C4-2B (cell line): ENCODE measurements around the gene TTC28.

Experiments used
- ZFX ChIP-seq: fragments of 450-650 bp; IDR thresholded peaks from 2 replicates; pipeline ENCODE4 v1.6.1; 2017
- TF ChIP-seq, protein P1 (sequence below): fragments of 450-650 bp; conservative IDR thresholded peaks from 2 replicates; pipeline ENCODE4 v1.5.1; 2017; ENCODE audit warnings: mild to moderate bottlenecking

DNA sequence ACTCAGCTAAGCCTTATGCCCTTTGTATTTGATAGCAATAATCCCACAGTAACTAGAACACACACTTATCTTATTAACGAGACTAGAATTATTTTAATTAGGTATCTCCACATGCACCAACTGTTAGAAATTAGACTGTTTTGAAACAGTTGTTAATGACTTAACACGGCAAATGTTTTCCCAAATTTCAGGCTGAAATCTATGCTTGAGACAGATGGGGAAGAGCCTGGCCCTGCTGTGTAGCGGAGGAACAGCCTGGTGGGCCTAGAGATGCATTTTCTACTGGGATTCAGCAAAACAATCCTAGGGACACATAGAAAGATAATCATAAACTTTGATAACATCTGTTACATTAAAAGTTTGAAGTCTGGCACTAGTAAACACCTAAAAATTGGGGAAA lies 273.4 kb downstream of the TTC28 start:
- TF ChIP-seq, protein P1, sequence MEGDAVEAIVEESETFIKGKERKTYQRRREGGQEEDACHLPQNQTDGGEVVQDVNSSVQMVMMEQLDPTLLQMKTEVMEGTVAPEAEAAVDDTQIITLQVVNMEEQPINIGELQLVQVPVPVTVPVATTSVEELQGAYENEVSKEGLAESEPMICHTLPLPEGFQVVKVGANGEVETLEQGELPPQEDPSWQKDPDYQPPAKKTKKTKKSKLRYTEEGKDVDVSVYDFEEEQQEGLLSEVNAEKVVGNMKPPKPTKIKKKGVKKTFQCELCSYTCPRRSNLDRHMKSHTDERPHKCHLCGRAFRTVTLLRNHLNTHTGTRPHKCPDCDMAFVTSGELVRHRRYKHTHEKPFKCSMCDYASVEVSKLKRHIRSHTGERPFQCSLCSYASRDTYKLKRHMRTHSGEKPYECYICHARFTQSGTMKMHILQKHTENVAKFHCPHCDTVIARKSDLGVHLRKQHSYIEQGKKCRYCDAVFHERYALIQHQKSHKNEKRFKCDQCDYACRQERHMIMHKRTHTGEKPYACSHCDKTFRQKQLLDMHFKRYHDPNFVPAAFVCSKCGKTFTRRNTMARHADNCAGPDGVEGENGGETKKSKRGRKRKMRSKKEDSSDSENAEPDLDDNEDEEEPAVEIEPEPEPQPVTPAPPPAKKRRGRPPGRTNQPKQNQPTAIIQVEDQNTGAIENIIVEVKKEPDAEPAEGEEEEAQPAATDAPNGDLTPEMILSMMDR: no peak
- no peak for TF ChIP-seq ZFX
